GM18507 (cell line): ENCODE measurements around the gene RRAS.

Experiments
- DNase-seq: peaks from one replicate; pipeline ENCODE4 v3.0.0; 2011; ENCODE audit warnings: low read depth; ENCODE audit not compliant: insufficient read length; ENCODE audit errors: extremely low spot score
- FAIRE-seq: peaks from 2 replicates; lab custom pipeline; 2011; peaks lifted over from hg19 to GRCh38; lab: Jason Lieb, UNC

RRAS gene

GRCh38 chr19:49657493-49658138, 17.7 kb upstream of the RRAS start:
- no peak for FAIRE-seq
- DNase-seq: no peak

- no peak for DNase-seq
- FAIRE-seq: no peak
Observed at GRCh38 chr19:49656456-49657109, 16.6 kb upstream of the RRAS start.

GRCh38 chr19:49655570-49656455, 15.9 kb upstream of the RRAS start:
- DNase-seq (no peak), FAIRE-seq (no peak)

GRCh38 chr19:49654581-49654980, 14.6 kb upstream of the RRAS start:
- DNase-seq (no peak), FAIRE-seq (no peak)

GRCh38 chr19:49653466-49653806, 13.5 kb upstream of the RRAS start:
- no peak for FAIRE-seq

GRCh38 chr19:49652551-49653465, 12.9 kb upstream of the RRAS start:
- DNase-seq: no peak

More at GRCh38 chr19:49653466-49653806, 13.5 kb upstream of the RRAS start:
- no peak for DNase-seq

GRCh38 chr19:49651820-49652550, 12.0 kb upstream of the RRAS start:
- DNase-seq (no peak), FAIRE-seq (no peak)

More at GRCh38 chr19:49652551-49653465, 12.9 kb upstream of the RRAS start:
- no peak for FAIRE-seq

GRCh38 chr19:49651029-49651819, 11.3 kb upstream of the RRAS start:
- no peak for DNase-seq
- no peak for FAIRE-seq

- DNase-seq: no peak
- FAIRE-seq: no peak
Observed at GRCh38 chr19:49646586-49646985, 6.6 kb upstream of the RRAS start.

GRCh38 chr19:49645995-49646394, 6.1 kb upstream of the RRAS start:
- DNase-seq: no peak
- no peak for FAIRE-seq

- DNase-seq (no peak), FAIRE-seq (no peak)
Observed at GRCh38 chr19:49645592-49645991, 5.6 kb upstream of the RRAS start.

GRCh38 chr19:49643466-49643865, 3.5 kb upstream of the RRAS start:
- FAIRE-seq: peak; percentile 38
- no peak for DNase-seq

GRCh38 chr19:49642492-49643035, 2.6 kb upstream of the RRAS start:
- DNase-seq: no peak
- FAIRE-seq: no peak

- DNase-seq (peak; percentile 92), FAIRE-seq (peak; percentile 99)
Observed at GRCh38 chr19:49641688-49642491, 1.9 kb upstream of the RRAS start, which contains the start of gene SCAF1. TSS of gene SCAF1 (plus strand) at chr19:49642209. CDS start at chr19:49645027, 2,818 bp downstream.

- DNase-seq (no peak), FAIRE-seq (no peak)
Observed at GRCh38 chr19:49639401-49640112, 386 bp downstream of the RRAS start.
